ENCODE data around the gene HACD1.
"Not testable (repeated sequence)": the region's sequence is repeated elsewhere in the genome, so short reads cannot be mapped to it uniquely, and the experiment has no call there.

Gene HACD1

GRCh38 chr10:17643755-17644484 lies 26.7 kb upstream of the HACD1 start, which contains the start of gene STAM:
Gene STAM, plus strand, starts transcription at chr10:17644151. Its CDS starts 189 bp downstream, at chr10:17644340.
- peak within 1 kb of the TSS; percentile 90 for H3K4me3 ChIP-seq (ENCODE audit: low read length)
- peak; percentile 2 for TF ChIP-seq CTCF (IDR thresholded peaks at IDR 0.05; ENCODE audit: insufficient read depth, low read depth, low read length, missing control alignments)
- DNase-seq (ENCODE audit: low read depth): peak; percentile 93

GRCh38 chr10:17643339-17643754 lies 26.2 kb upstream of the HACD1 start:
- DNase-seq (ENCODE audit: low read depth): peak; percentile 94
- peak overlapping the region; percentile 90 for H3K4me3 ChIP-seq (ENCODE audit: low read length)
- no peak for TF ChIP-seq CTCF (IDR thresholded peaks at IDR 0.05; ENCODE audit: insufficient read depth, low read depth, low read length, missing control alignments)

- no peak for DNase-seq (ENCODE audit: low read depth)
- no peak overlapping the region for H3K4me3 ChIP-seq (ENCODE audit: low read length)
- no peak for TF ChIP-seq CTCF (IDR thresholded peaks at IDR 0.05; ENCODE audit: insufficient read depth, low read depth, low read length, missing control alignments)
Observed at GRCh38 chr10:17640331-17640816, 23.2 kb upstream of the HACD1 start.

GRCh38 chr10:17637869-17638268 lies 20.7 kb upstream of the HACD1 start:
- no peak for TF ChIP-seq CTCF (IDR thresholded peaks at IDR 0.05; ENCODE audit: insufficient read depth, low read depth, low read length, missing control alignments)
- no peak overlapping the region for H3K4me3 ChIP-seq (ENCODE audit: low read length)

GRCh38 chr10:17633353-17633752 lies 16.2 kb upstream of the HACD1 start:
- DNase-seq (ENCODE audit: low read depth): no peak
- H3K4me3 ChIP-seq (ENCODE audit: low read length): no peak overlapping the region
- TF ChIP-seq CTCF (IDR thresholded peaks at IDR 0.05; ENCODE audit: insufficient read depth, low read depth, low read length, missing control alignments): no peak

More at GRCh38 chr10:17637869-17638268, 20.7 kb upstream of the HACD1 start:
- peak; percentile 39 for DNase-seq (ENCODE audit: low read depth)

GRCh38 chr10:17632590-17632989 lies 15.4 kb upstream of the HACD1 start:
- not testable (repeated sequence) for H3K4me3 ChIP-seq (ENCODE audit: low read length); DNase-seq (ENCODE audit: low read depth)

- H3K4me3 ChIP-seq (ENCODE audit: low read length): no peak overlapping the region
- TF ChIP-seq CTCF (IDR thresholded peaks at IDR 0.05; ENCODE audit: insufficient read depth, low read depth, low read length, missing control alignments): no peak
- no peak for DNase-seq (ENCODE audit: low read depth)
Observed at GRCh38 chr10:17626656-17627055, 9.5 kb upstream of the HACD1 start.
